ENCODE results near the gene GRM8. TPM values are rescaled to one million over a fixed set of nuclear protein-coding genes. Genes with fewer than 3 reads are reported as not detected.

The GRM8 gene
- total RNA-seq, 2 experiments from 2014 or later: not detected

DNA sequence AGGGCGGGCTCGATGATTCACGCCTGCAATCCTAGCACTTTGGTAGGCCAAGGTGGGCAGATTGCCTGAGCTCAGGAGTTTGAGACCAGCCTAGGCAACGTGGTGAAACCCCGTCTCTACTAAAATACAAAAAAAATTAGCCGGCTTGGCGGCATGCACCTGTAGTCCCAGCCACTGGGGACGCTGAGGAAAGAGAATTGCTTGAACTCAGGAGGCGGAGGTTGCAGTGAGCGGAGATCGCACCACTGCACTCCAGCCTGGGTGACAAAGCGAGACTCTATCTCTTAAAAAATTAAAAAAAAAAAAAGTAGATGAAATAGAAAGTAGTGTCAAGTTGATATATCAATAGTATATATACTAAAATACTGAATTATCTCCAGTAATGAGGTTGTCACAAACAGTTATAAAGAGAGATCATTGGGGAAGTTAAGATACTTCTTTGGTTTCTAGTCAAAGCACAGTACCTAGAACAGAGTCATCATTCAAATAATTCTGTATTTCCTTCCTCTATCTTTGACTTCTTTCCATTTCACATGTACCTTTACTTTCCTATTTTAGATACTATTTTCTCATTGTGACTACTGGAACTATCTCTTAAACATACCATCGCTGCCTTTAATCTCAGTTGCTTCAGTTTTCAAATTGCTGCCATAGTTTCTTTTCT lies 491.7 kb downstream of the GRM8 start:
- Mint-ChIP-seq H3K36me3 (ENCODE audit: low read depth) (no peaks in the 10 kb centered on the region), H3K4me1 (no peaks in the 10 kb centered on the region), H3K4me3 (no peak overlapping the region), H3K9me3 (ENCODE audit: low read depth) (no peaks in the 10 kb centered on the region), H3K27me3 (peaks cover 3% of the 10 kb centered on the region), H3K27ac (no peak overlapping the region)
- DNase-seq (no peak), ATAC-seq (no peak)
- intact Hi-C loops (cut with DNase I, micrococcal nuclease): no loop called here
- CTCF ChIA-PET: no interaction called here
- POLR2A ChIA-PET: no interaction called here

DNA sequence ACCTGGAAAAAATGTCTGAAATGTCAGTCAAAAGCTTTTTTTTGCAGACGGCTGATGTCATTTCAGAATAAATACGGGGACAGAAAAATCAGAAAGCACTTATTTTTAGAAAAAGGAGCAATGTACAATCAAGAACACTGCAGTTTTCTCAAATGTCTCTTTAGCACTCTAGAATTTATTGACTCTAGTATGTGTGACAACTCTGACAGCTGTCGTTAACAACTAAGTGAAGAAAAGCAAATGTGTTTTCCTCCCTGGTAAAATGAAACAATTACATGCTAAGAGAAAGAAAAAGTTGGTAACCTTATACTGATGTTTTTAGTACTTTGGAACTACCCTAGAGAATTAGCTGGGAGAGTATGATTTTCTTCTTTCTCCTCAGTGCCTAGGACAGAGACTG lies 497.4 kb downstream of the GRM8 start:
- ATAC-seq: no peak
- intact Hi-C loops (cut with DNase I, micrococcal nuclease): no loop called here
- Mint-ChIP-seq H3K27me3 (peaks cover 2% of the 10 kb centered on the region), H3K4me3 (no peak overlapping the region), H3K27ac (no peak overlapping the region), H3K9me3 (ENCODE audit: low read depth) (no peaks in the 10 kb centered on the region), H3K36me3 (ENCODE audit: low read depth) (no peaks in the 10 kb centered on the region), H3K4me1 (no peaks in the 10 kb centered on the region)
- ChIA-PET CTCF (interaction anchor here (0.6 kb wide), 1 partner anchor 299 kb away, joined by 3 read pairs; no protein-coding TSS in a partner anchor), POLR2A (no interaction called here)
- DNase-seq: no peak

DNA sequence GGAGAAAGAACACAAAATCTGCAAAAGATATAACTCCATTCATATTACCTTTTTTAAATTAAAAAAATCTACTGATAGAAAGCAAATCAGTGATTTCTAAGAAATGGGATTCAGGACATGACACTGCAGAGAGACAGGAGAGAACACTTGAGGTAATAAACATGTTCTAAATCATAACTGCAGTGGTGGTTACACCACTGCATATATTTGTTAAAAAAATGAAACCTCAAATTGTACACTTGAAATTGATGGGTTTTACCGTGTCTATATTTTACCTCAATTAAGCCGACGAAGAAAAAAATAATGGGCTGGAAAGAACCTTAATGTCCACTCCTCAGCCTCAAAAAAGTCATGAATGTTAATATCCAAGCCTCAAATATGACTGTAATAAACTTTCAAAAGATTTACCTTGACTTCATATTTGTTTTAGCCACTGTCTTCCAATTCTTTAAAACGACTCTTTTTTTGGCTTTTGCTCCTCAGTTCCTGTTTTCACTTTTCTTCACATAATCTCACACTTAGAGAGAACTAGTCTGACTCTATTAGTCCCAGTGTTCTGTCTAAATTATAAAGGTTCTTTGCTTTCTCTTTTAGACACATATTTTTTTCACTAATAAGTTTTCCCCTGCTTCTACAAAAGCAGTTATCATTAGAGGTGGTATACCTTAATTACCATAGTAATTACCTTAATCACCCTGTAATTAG lies 502.4 kb downstream of the GRM8 start:
- H3K36me3 Mint-ChIP-seq (ENCODE audit: low read depth): no peaks in the 10 kb centered on the region
- H3K4me1 Mint-ChIP-seq: no peaks in the 10 kb centered on the region
- H3K27me3 Mint-ChIP-seq: peaks cover 4% of the 10 kb centered on the region
- intact Hi-C loops (cut with DNase I, micrococcal nuclease): no loop called here
- no peak overlapping the region for H3K4me3 Mint-ChIP-seq
- ATAC-seq: no peak
- H3K9me3 Mint-ChIP-seq (ENCODE audit: low read depth): no peaks in the 10 kb centered on the region
- ChIA-PET POLR2A (no interaction called here), CTCF (no interaction called here)
- H3K27ac Mint-ChIP-seq: no peak overlapping the region
- no peak for DNase-seq

DNA sequence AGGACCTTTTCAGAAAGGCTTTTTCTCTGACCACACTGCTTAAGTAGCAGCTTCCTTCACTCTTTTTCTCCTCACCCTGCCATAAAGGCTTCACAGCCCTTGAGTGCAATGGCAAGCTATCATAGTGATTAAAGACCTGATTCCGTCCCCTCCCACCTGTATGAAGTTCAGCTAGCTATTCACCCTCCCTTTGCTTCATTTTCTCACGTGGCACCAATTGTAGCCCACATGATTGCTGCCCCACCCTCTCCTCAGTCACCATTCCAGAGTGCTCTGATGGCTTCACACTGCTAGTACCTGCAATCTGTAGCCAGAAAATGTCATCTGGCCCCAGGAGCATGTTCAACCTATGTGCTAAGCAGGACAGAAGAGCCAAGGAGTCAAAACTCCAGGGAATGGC lies 523.8 kb downstream of the GRM8 start:
- H3K9me3 Mint-ChIP-seq (ENCODE audit: low read depth): no peaks in the 10 kb centered on the region
- no peak overlapping the region for H3K27ac Mint-ChIP-seq
- peaks cover 4% of the 10 kb centered on the region for H3K4me1 Mint-ChIP-seq
- ChIA-PET CTCF (no interaction called here), POLR2A (no interaction called here)
- intact Hi-C loops (cut with DNase I, micrococcal nuclease): no loop called here
- peaks cover 1% of the 10 kb centered on the region for H3K27me3 Mint-ChIP-seq
- ATAC-seq: no peak
- no peak for DNase-seq
- no peak overlapping the region for H3K4me3 Mint-ChIP-seq
- no peaks in the 10 kb centered on the region for H3K36me3 Mint-ChIP-seq (ENCODE audit: low read depth)

DNA sequence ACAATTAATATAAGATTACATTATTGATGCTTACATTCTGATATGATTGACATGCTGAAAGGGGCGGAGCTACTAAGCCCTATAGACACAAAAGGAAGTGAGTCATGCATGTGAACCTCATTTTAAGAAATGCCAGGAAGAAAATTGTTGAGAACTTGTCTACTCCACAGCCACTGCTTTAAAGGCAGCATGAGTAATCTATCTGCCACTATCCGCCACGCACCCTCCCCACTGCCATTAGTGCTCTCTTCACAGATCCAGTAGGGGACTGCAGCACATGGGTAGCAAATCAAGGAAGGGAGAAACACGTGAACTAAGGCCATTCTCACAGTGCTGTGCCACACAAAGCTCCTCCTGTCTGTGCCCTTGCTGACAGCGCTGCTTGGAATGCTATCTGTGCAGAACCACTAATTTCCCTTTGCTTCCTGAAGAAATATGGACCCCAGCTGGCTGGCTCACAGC lies 524.8 kb downstream of the GRM8 start:
- peak; percentile 35 for DNase-seq
- H3K4me1 Mint-ChIP-seq: peaks cover 4% of the 10 kb centered on the region
- ChIA-PET POLR2A (no interaction called here), CTCF (no interaction called here)
- ATAC-seq: peak; percentile 88
- H3K9me3 Mint-ChIP-seq (ENCODE audit: low read depth): no peaks in the 10 kb centered on the region
- intact Hi-C loops (cut with DNase I, micrococcal nuclease): no loop called here
- H3K36me3 Mint-ChIP-seq (ENCODE audit: low read depth): no peaks in the 10 kb centered on the region
- H3K27me3 Mint-ChIP-seq: peaks cover 1% of the 10 kb centered on the region
- no peak overlapping the region for H3K4me3 Mint-ChIP-seq
- H3K27ac Mint-ChIP-seq: no peak overlapping the region

DNA sequence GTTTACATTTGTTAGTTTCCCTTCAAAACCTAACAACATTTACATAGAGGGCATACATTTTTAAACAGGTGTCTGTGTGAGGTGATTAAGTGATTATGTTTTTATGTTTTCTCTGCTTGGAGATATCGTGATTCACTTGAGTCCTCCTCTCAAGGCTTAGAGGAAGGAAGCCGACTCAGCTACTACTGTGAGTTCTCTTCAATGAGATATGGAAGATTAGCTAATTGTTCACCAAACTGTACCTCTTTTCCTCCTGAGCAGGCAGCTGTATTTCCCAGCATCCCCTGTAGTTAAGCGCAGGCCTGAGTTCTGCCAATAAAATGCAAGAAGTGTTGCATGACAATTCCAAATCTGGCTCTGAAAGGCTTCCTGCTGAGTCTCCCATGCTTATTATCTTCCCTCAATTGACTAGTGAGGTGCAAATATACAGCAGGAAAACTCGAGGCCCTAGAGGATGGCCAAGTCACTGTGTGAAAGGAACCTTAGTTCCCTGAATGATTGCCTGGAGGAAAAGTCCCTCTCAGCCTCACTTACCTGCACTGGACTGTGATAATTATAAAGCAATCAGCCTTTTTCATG lies 528.7 kb downstream of the GRM8 start:
- intact Hi-C loops (cut with DNase I, micrococcal nuclease): no loop called here
- H3K36me3 Mint-ChIP-seq (ENCODE audit: low read depth): no peaks in the 10 kb centered on the region
- H3K9me3 Mint-ChIP-seq (ENCODE audit: low read depth): no peaks in the 10 kb centered on the region
- DNase-seq (no peak), ATAC-seq (no peak)
- H3K4me3 Mint-ChIP-seq: no peak overlapping the region
- ChIA-PET CTCF (interaction anchor here (0.6 to 0.7 kb wide), 2 partner anchors 46 to 602 kb away, joined by 3 read pairs; no protein-coding TSS in a partner anchor), POLR2A (no interaction called here)
- H3K27me3 Mint-ChIP-seq: peaks cover 5% of the 10 kb centered on the region
- H3K27ac Mint-ChIP-seq: no peak overlapping the region
- peaks cover 4% of the 10 kb centered on the region for H3K4me1 Mint-ChIP-seq

DNA sequence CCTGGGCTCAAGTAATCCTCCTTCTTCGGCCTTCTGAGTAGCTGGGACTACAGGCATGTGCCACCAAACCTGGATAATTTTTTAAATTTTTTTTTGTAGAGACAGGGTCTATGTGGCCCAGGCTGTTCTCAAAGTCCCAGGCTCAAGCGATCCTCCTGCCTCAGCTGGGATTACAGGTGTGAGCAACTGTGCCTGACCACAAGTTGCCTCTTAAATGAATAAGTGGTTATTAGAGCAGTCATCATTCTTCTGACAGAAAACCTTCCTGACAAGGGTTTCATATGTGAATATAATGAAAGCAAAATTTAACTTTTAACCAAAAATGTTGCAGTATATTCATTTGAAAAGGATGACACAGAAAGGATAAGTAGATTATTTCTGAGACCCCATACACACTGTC lies 532.5 kb downstream of the GRM8 start:
- no peak overlapping the region for H3K4me3 Mint-ChIP-seq
- CTCF ChIA-PET: no interaction called here
- no peaks in the 10 kb centered on the region for H3K4me1 Mint-ChIP-seq
- DNase-seq (no peak), ATAC-seq (no peak)
- intact Hi-C loops (cut with DNase I, micrococcal nuclease): no loop called here
- POLR2A ChIA-PET: no interaction called here
- H3K9me3 Mint-ChIP-seq (ENCODE audit: low read depth): no peaks in the 10 kb centered on the region
- H3K27me3 Mint-ChIP-seq: peaks cover 4% of the 10 kb centered on the region
- H3K36me3 Mint-ChIP-seq (ENCODE audit: low read depth): no peaks in the 10 kb centered on the region
- no peak overlapping the region for H3K27ac Mint-ChIP-seq

DNA sequence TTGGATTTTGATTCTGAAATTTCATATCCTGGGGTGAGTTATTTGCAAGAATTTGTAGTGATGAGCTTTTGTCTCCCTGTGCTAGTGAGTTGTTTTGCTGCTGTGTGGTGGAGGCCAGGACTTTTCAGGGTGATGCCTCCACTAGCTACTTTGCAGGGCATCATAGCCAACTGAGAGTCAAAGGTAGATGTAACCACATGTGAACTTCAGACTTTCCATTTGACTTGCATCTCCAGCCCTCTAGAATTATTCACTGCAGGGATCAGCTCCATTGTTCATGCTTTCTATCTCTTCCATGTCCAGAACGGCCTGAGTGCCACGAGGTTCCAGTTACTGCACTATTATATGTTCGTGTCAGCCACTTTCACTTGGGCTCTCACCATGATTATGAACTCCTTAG lies 534.3 kb downstream of the GRM8 start:
- DNase-seq: no peak
- ChIA-PET POLR2A (no interaction called here), CTCF (no interaction called here)
- intact Hi-C loops (cut with DNase I, micrococcal nuclease): no loop called here
- H3K27ac Mint-ChIP-seq: no peak overlapping the region
- H3K4me1 Mint-ChIP-seq: no peaks in the 10 kb centered on the region
- H3K27me3 Mint-ChIP-seq: peaks cover 4% of the 10 kb centered on the region
- no peaks in the 10 kb centered on the region for H3K36me3 Mint-ChIP-seq (ENCODE audit: low read depth)
- H3K4me3 Mint-ChIP-seq: no peak overlapping the region
- ATAC-seq: no peak
- H3K9me3 Mint-ChIP-seq (ENCODE audit: low read depth): no peaks in the 10 kb centered on the region

DNA sequence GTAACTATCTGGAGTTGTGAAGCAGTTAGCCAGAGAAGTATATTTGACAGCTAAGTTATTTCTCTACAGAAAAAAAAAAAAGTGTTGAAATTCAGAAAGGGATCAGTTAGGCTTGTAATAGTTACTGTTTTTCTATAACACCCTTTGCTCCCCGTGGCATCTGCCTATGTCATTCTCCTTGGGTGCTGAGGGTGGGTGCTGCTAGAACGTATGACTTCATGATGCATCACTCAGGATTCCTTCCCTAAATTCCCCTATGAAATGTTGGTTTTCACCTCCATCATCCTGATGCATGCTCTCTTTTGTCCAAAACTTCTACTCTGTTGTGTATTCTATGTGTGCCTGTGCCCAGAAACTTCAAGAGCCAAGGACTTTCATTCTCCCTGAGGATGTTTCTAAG lies 536.4 kb downstream of the GRM8 start:
- peaks cover 1% of the 10 kb centered on the region for H3K9me3 Mint-ChIP-seq (ENCODE audit: low read depth)
- H3K27ac Mint-ChIP-seq: no peak overlapping the region
- DNase-seq: no peak
- intact Hi-C loops (cut with DNase I, micrococcal nuclease): no loop called here
- no peak for ATAC-seq
- CTCF ChIA-PET: no interaction called here
- H3K27me3 Mint-ChIP-seq: no peaks in the 10 kb centered on the region
- no peaks in the 10 kb centered on the region for H3K36me3 Mint-ChIP-seq (ENCODE audit: low read depth)
- no peaks in the 10 kb centered on the region for H3K4me1 Mint-ChIP-seq
- no peak overlapping the region for H3K4me3 Mint-ChIP-seq
- POLR2A ChIA-PET: no interaction called here

DNA sequence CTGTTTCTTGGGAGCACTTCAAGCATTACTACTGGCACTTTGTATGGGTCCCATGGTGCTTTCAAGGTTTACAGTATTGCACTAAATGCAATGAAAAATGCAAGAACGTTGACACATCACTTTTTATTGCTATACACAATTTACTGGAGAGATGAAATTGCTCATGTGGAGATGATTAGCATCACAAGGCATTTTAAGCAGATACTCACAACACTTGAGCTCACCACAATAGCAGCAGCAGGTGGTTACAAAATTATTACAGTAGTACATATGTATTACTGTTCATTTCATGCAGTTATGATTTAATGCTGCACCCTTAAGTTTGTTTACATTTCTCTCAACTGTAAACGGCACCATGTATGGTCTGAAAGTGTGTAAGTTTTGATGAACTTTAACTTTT lies 537.7 kb downstream of the GRM8 start:
- Mint-ChIP-seq H3K27ac (no peak overlapping the region), H3K9me3 (ENCODE audit: low read depth) (peaks cover 1% of the 10 kb centered on the region), H3K4me1 (no peaks in the 10 kb centered on the region), H3K27me3 (no peaks in the 10 kb centered on the region), H3K36me3 (ENCODE audit: low read depth) (no peaks in the 10 kb centered on the region), H3K4me3 (no peak overlapping the region)
- intact Hi-C loops (cut with DNase I, micrococcal nuclease): no loop called here
- DNase-seq: no peak
- ChIA-PET POLR2A (no interaction called here), CTCF (no interaction called here)
- no peak for ATAC-seq

DNA sequence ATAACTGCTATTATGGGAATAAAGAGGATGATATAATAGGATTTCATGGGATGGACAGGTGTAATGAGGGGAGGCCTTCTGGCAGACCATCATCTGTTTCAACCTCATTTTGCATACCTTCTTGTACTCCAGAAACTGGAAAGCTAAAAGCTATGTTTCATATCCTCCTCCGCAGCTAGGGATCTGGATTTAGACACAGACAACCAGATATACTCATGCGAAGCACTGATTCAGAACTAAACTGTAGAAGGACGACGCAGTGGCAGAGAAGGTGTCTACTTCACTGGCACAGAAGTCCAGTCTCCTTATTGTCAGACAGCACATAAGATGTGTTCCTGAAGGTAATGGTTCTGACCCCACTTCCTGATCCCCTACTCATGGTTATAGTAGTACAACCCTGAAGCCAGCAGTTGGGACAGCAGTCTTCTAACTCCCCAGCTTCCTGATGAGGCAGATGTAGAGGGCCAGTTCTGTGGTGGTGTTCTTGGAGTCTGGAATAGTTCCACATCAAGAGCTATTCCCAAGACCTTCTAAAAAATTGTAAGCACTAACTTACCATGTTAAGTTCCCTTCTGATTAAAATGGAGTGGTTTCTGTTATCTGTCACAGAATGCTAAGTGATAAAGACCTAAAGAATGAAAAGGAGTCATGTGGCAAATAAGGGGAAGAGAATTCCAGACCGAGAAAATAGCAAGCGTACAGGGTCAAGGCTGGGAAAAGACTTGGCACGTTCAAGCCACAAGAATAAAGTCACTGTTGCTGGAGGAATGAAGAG lies 550.3 kb downstream of the GRM8 start:
- Mint-ChIP-seq H3K27ac (no peak overlapping the region), H3K27me3 (peaks cover 2% of the 10 kb centered on the region), H3K4me1 (peaks cover 2% of the 10 kb centered on the region), H3K36me3 (ENCODE audit: low read depth) (no peaks in the 10 kb centered on the region), H3K4me3 (no peak overlapping the region), H3K9me3 (ENCODE audit: low read depth) (peaks cover 4% of the 10 kb centered on the region)
- DNase-seq: no peak
- POLR2A ChIA-PET: no interaction called here
- ATAC-seq: no peak
- intact Hi-C loops (cut with DNase I, micrococcal nuclease): no loop called here
- CTCF ChIA-PET: no interaction called here
